ENCODE data around the gene CCDC83.
"Not testable (repeated sequence)": the region's sequence is repeated elsewhere in the genome, so short reads cannot be mapped to it uniquely, and the experiment has no call there.

Gene CCDC83

GRCh38 chr11:85835729-85836128 is 19.5 kb upstream of the CCDC83 start:
- no peak for DNase-seq (ENCODE audit: low read depth in 2 of 2)

- DNase-seq (ENCODE audit: low read depth in 2 of 2) = not testable (repeated sequence)
These were observed 14.3 kb upstream of the CCDC83 start for GRCh38 chr11:85840932-85841331.

GRCh38 chr11:85843929-85844328 is 11.3 kb upstream of the CCDC83 start:
- no peak for DNase-seq (ENCODE audit: low read depth in 2 of 2)

GRCh38 chr11:85844439-85845123 is 10.6 kb upstream of the CCDC83 start:
- no peak for DNase-seq (ENCODE audit: low read depth in 2 of 2)

- no peak for DNase-seq (ENCODE audit: low read depth in 2 of 2)
These were observed 10.0 kb upstream of the CCDC83 start for GRCh38 chr11:85845124-85845631.

- no peak for DNase-seq (ENCODE audit: low read depth in 2 of 2)
These were observed 7.7 kb upstream of the CCDC83 start for GRCh38 chr11:85847436-85847835.

- no peak for DNase-seq (ENCODE audit: low read depth in 2 of 2)
These were observed 7.2 kb upstream of the CCDC83 start for GRCh38 chr11:85848006-85848405.

- no peak for DNase-seq (ENCODE audit: low read depth in 2 of 2)
These were observed 6.6 kb upstream of the CCDC83 start for GRCh38 chr11:85848556-85848955.

- not testable (repeated sequence) for DNase-seq (ENCODE audit: low read depth in 2 of 2)
These were observed 2.4 kb upstream of the CCDC83 start for GRCh38 chr11:85852754-85853153.

GRCh38 chr11:85853541-85853940 is 1.6 kb upstream of the CCDC83 start:
- not testable (repeated sequence) for DNase-seq (ENCODE audit: low read depth in 2 of 2)

- no peak for DNase-seq (ENCODE audit: low read depth in 2 of 2)
These were observed 999 bp upstream of the CCDC83 start for GRCh38 chr11:85854212-85854556.

- peak; percentile 77 to 82 for DNase-seq (ENCODE audit: low read depth in 2 of 2)
These were observed 434 bp upstream of the CCDC83 start for GRCh38 chr11:85854557-85855340.

- no peak for DNase-seq (ENCODE audit: low read depth in 2 of 2)
These were observed 1.9 kb downstream of the CCDC83 start for GRCh38 chr11:85857098-85857497.

GRCh38 chr11:85859541-85859940 is 4.4 kb downstream of the CCDC83 start:
- not testable (repeated sequence) for DNase-seq (ENCODE audit: low read depth in 2 of 2)

GRCh38 chr11:85863855-85864254 is 8.7 kb downstream of the CCDC83 start:
- no peak for DNase-seq (ENCODE audit: low read depth in 2 of 2)

- no peak for DNase-seq (ENCODE audit: low read depth in 2 of 2)
These were observed 11.1 kb downstream of the CCDC83 start for GRCh38 chr11:85866137-85866827.

- DNase-seq (ENCODE audit: low read depth in 2 of 2) = no peak
These were observed 12.6 kb downstream of the CCDC83 start for GRCh38 chr11:85867751-85868150.

- DNase-seq (ENCODE audit: low read depth in 2 of 2) = no peak
These were observed 14.6 kb downstream of the CCDC83 start for GRCh38 chr11:85869781-85870180.

- no peak for DNase-seq (ENCODE audit: low read depth in 2 of 2)
These were observed 19.1 kb downstream of the CCDC83 start for GRCh38 chr11:85874265-85874664.

GRCh38 chr11:85875505-85875904 is 20.3 kb downstream of the CCDC83 start:
- DNase-seq (ENCODE audit: low read depth in 2 of 2) = no peak

- no peak for DNase-seq (ENCODE audit: low read depth in 2 of 2)
These were observed 29.4 kb downstream of the CCDC83 start for GRCh38 chr11:85884581-85885021.

All from stimulated activated CD8-positive, alpha-beta memory T cell treated with anti-CD3 and anti-CD28 coated beads, Interleukin-7, amount 100 ng/mL, for 4 hours (primary cell).